ENCODE results near the gene DIRAS2. TPM values are rescaled to one million over a fixed set of nuclear protein-coding genes. Genes with fewer than 3 reads are reported as not detected.

The DIRAS2 gene
- total and polyA plus RNA-seq, 9 donors = 0.07 to 0.25 (median 0.16) TPM; not detected in 3

- Histone ChIP-seq H3K36me3 (no peaks in the 10 kb centered on the region), H3K9me3 (no peaks in the 10 kb centered on the region), H3K27me3 (no peaks in the 10 kb centered on the region), H3K4me1 (ENCODE audit: insufficient read depth) (no peaks in the 10 kb centered on the region), H3K4me3 (no peak overlapping the region), H3K27ac (no peak overlapping the region)
- TF ChIP-seq EP300 (IDR thresholded peaks at IDR 0.05) = no peak
- TF ChIP-seq, protein P1, sequence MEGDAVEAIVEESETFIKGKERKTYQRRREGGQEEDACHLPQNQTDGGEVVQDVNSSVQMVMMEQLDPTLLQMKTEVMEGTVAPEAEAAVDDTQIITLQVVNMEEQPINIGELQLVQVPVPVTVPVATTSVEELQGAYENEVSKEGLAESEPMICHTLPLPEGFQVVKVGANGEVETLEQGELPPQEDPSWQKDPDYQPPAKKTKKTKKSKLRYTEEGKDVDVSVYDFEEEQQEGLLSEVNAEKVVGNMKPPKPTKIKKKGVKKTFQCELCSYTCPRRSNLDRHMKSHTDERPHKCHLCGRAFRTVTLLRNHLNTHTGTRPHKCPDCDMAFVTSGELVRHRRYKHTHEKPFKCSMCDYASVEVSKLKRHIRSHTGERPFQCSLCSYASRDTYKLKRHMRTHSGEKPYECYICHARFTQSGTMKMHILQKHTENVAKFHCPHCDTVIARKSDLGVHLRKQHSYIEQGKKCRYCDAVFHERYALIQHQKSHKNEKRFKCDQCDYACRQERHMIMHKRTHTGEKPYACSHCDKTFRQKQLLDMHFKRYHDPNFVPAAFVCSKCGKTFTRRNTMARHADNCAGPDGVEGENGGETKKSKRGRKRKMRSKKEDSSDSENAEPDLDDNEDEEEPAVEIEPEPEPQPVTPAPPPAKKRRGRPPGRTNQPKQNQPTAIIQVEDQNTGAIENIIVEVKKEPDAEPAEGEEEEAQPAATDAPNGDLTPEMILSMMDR (IDR thresholded peaks at IDR 0.05) = no peak
- TF ChIP-seq POLR2A (IDR thresholded peaks at IDR 0.05) = no peak
- 41 to 71% (median 56%) methylated on average over 2 of the region's 2 CpGs for WGBS, 3 donors
- intact Hi-C loops (cut with DNase I) = no loop called here
- DNase-seq = no peak
These were observed 49.0 kb downstream of the DIRAS2 start for GRCh38 chr9:90593646-90594045.

DNA sequence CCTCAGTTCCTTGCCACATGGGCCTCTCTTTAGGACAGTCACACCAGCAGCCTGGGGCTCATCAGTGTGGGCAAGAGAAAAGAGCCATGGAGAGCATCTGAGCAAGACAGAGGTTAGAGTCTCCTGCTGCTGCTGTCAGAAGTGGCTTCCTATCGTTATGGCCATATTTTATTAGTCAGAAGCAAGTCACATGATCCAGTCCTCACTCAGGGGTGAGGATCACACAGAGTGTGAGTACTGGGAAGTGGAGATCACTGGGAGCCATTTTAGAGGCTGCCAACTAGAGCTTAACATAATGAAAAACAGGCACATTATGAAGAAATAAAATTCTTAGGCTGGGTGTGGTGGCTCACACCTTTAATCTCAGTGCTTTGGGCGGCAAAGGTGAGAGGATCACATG is 62.0 kb downstream of the DIRAS2 start:
- H3K4me1 ChIP-seq (ENCODE audit: insufficient read depth) = no peaks in the 10 kb centered on the region
- H3K27me3 ChIP-seq = no peaks in the 10 kb centered on the region
- TF ChIP-seq, protein P1 (IDR thresholded peaks at IDR 0.05) = no peak
- no peak for TF ChIP-seq POLR2A (IDR thresholded peaks at IDR 0.05)
- no peak for TF ChIP-seq EP300 (IDR thresholded peaks at IDR 0.05)
- H3K36me3 ChIP-seq = no peaks in the 10 kb centered on the region
- WGBS, 3 donors = 68 to 73% (median 73%) methylated on average over 2 of the region's 2 CpGs
- intact Hi-C loops (cut with DNase I) = no loop called here
- H3K4me3 ChIP-seq = no peak overlapping the region
- H3K27ac ChIP-seq = no peak overlapping the region
- no peaks in the 10 kb centered on the region for H3K9me3 ChIP-seq
- no peak for DNase-seq

- no peaks in the 10 kb centered on the region for H3K4me1 ChIP-seq (ENCODE audit: insufficient read depth)
- H3K4me3 ChIP-seq = no peak overlapping the region
- DNase-seq = no peak
- TF ChIP-seq POLR2A (IDR thresholded peaks at IDR 0.05) = no peak
- TF ChIP-seq, protein P1 (IDR thresholded peaks at IDR 0.05) = no peak
- TF ChIP-seq EP300 (IDR thresholded peaks at IDR 0.05) = no peak
- intact Hi-C loops (cut with DNase I) = no loop called here
- H3K27ac ChIP-seq = no peak overlapping the region
- H3K36me3 ChIP-seq = no peaks in the 10 kb centered on the region
- H3K27me3 ChIP-seq = no peaks in the 10 kb centered on the region
- no peaks in the 10 kb centered on the region for H3K9me3 ChIP-seq
- WGBS, 3 donors = 84 to 88% (median 86%) methylated on average over 2 of the region's 2 CpGs
These were observed 63.4 kb downstream of the DIRAS2 start for GRCh38 chr9:90579181-90579580.

GRCh38 chr9:90578126-90578815 is 64.4 kb downstream of the DIRAS2 start:
- Histone ChIP-seq H3K4me1 (ENCODE audit: insufficient read depth) (no peaks in the 10 kb centered on the region), H3K27me3 (no peaks in the 10 kb centered on the region), H3K9me3 (no peaks in the 10 kb centered on the region), H3K4me3 (no peak overlapping the region), H3K27ac (no peak overlapping the region), H3K36me3 (no peaks in the 10 kb centered on the region)
- 37 to 56% (median 55%) methylated on average over 3 of the region's 3 CpGs for WGBS, 3 donors
- no peak for DNase-seq
- intact Hi-C loops (cut with DNase I) = no loop called here
- TF ChIP-seq POLR2A (IDR thresholded peaks at IDR 0.05) (no peak), EP300 (IDR thresholded peaks at IDR 0.05) (no peak)
- TF ChIP-seq, protein P1 (IDR thresholded peaks at IDR 0.05) = no peak

Measured in ovary (tissue), 9 donors.